Ishikawa (cell line): ENCODE data around the gene KDM1A.

Experiments
- CEBPB ChIP-seq: IDR thresholded peaks from 2 replicates; pipeline ENCODE4 v1.6.1; 2012
- EGR1 ChIP-seq: IDR thresholded peaks from 2 replicates; pipeline ENCODE4 v1.6.1; 2012
- EP300 ChIP-seq: IDR thresholded peaks from 2 replicates; pipeline ENCODE4 v1.6.1; 2012; ENCODE audit warnings: borderline replicate concordance
- FOXM1 ChIP-seq: IDR thresholded peaks from 2 replicates; pipeline ENCODE4 v1.6.1; 2012; ENCODE audit warnings: low read depth, borderline replicate concordance
- MAX ChIP-seq: IDR thresholded peaks from 2 replicates; pipeline ENCODE4 v1.6.1; 2012
- RAD21 ChIP-seq: IDR thresholded peaks from 2 replicates; pipeline ENCODE4 v1.6.1; 2012; ENCODE audit warnings: low read depth
- REST ChIP-seq: IDR thresholded peaks from 2 replicates; pipeline ENCODE4 v1.6.1; 2012; ENCODE audit warnings: low read depth, mild to moderate bottlenecking
- TAF1 ChIP-seq: IDR thresholded peaks from 2 replicates; pipeline ENCODE4 v1.6.1; 2012; ENCODE audit warnings: low read depth, mild to moderate bottlenecking
- TCF12 ChIP-seq: IDR thresholded peaks from 2 replicates; pipeline ENCODE4 v1.6.1; 2012; ENCODE audit warnings: low read depth
- TEAD4 ChIP-seq: IDR thresholded peaks from 2 replicates; pipeline ENCODE4 v1.6.1; 2012
- USF1 ChIP-seq: IDR thresholded peaks from 2 replicates; pipeline ENCODE4 v1.6.1; 2012
- YY1 ChIP-seq: IDR thresholded peaks from 2 replicates; pipeline ENCODE4 v1.6.1; 2012; ENCODE audit warnings: low read depth

- TF ChIP-seq RAD21 (no peak), REST (no peak), TAF1 (no peak), USF1 (no peak), TCF12 (no peak), YY1 (no peak), EP300 (no peak), EGR1 (no peak), FOXM1 (no peak), CEBPB (no peak), TEAD4 (no peak), MAX (no peak)
Observed at GRCh38 chr1:23083714-23084480, 64.6 kb downstream of the KDM1A start.
